Stomach (tissue), 9 donors: Measurements from ENCODE around the gene CISD3. TPM values are rescaled to one million over a fixed set of nuclear protein-coding genes. Genes with fewer than 3 reads are reported as not detected.
A peak's percentile ranks its signal among the peaks of the same experiment; 100 is the strongest.

Experiments used
- DNase-seq, 2 donors: peaks; one replicate each; pipeline versions ENCODE4 v3.0.0 to v3.0.0-alpha.2; 2013 to 2019
- H3K27ac ChIP-seq, 5 donors: fragments of 200-600 bp in 4 of 5; sonication (generic) in 4 of 5; one replicate each; pipeline ENCODE4 v1.5.1; 2013 to 2019; ENCODE audit warnings: mild to moderate bottlenecking in 1 of 5, moderate library complexity in 1 of 5
- H3K27me3 ChIP-seq, 3 donors: fragments of 200-600 bp; sonication (generic); one replicate each; pipeline ENCODE4 v1.5.1; 2017 to 2019; ENCODE audit warnings: mixed run types in 1 of 3
- H3K36me3 ChIP-seq, 4 donors: fragments of 200-600 bp; sonication (generic); 1 replicate in 3 of 4; 2 replicates in 1 of 4; pipeline ENCODE4 v1.5.1; 2016 to 2019
- H3K4me1 ChIP-seq, 4 donors: fragments of 200-600 bp; sonication (generic); one replicate each; pipeline ENCODE4 v1.5.1; 2016 to 2019
- H3K4me3 ChIP-seq, 4 donors: fragments of 200-600 bp; sonication (generic) in 3 of 4; one replicate each; pipeline ENCODE4 v1.5.1; 2016 to 2019; ENCODE audit warnings: mild to moderate bottlenecking in 1 of 4
- H3K9me3 ChIP-seq, 4 donors: fragments of 200-600 bp; sonication (generic); one replicate each; pipeline ENCODE4 v1.5.1; 2016 to 2019
- CTCF ChIP-seq, 7 experiments: fragments of 450-650 bp in 4 of 7; fragments of 200-600 bp in 3 of 7; sonication (generic) in 3 of 7; IDR thresholded peaks; one replicate each; pipeline ENCODE4 v1.5.1; 2016 to 2019; ENCODE audit warnings: antibody characterized with exemption in 7 of 7, control low read depth in 2 of 7, mild to moderate bottlenecking in 1 of 7
- EP300 ChIP-seq: sonication (generic); formaldehyde crosslinking; IDR thresholded peaks from one replicate; pipeline ENCODE4 v1.6.1; 2017; ENCODE audit warnings: antibody characterized with exemption
- POLR2A ChIP-seq, 4 donors: fragments of 450-650 bp; IDR thresholded peaks; one replicate each; pipeline ENCODE4 v1.6.1; 2016; ENCODE audit warnings: antibody characterized with exemption in 4 of 4, control low read depth in 2 of 4, mild to moderate bottlenecking in 1 of 4, moderate library complexity in 1 of 4
- POLR2AphosphoS5 ChIP-seq, 3 donors: sonication (generic); formaldehyde crosslinking; IDR thresholded peaks; one replicate each; pipeline ENCODE4 v1.6.1; 2016; ENCODE audit warnings: antibody characterized with exemption in 3 of 3
- WGBS, 5 donors: extraction: QIAGEN DNeasy Blood & Tissue Kit in 3 of 5; methylation state at CpG; one replicate each; pipeline versions ENCODE4 v1.1.5 to v1.1.7; 2013 to 2018; 5-methylcytosine and 5-hydroxymethylcytosine counted together
- intact Hi-C: fragments of 100-400 bp; cut with DNase I; formaldehyde crosslinking; loops from one replicate; pipeline ENCODE4 v1.15.1; 2023; ENCODE audit warnings: low total_unique reads
- polyA plus RNA-seq, 3 donors: library from polyadenylated mRNA; stranded (reverse); fragments of 200-250 nt; gene quantifications; one replicate each; pipeline ENCODE4 v1.2.3, GENCODE V29; 2013
- total RNA-seq, 5 donors: library from RNA; depleted of rRNA; stranded (reverse); fragments of >200 nt; gene quantifications; one replicate each; pipeline versions ENCODE4 v1.1.0 to v1.2.3, GENCODE V29; 2014 to 2016
- donor health status: healthy with polysubstance abuse.
- donor health status: Bipolar disorder and iron deficiency.
- donor health status: healthy.

The CISD3 gene
- total and polyA plus RNA-seq, 8 donors = 4.0 to 79.9 (median 33.7) TPM

- DNase-seq = no peak
- intact Hi-C loops = no loop called here
- Histone ChIP-seq H3K9me3 (no peaks in the 10 kb centered on the region), H3K4me1 (peaks cover 46 to 79% (median 63%) of the 10 kb centered on the region in 4 donors), H3K4me3 (no peak overlapping the region), H3K36me3 (peaks cover 18 to 32% (median 26%) of the 10 kb centered on the region in 4 donors), H3K27me3 (no peaks in the 10 kb centered on the region), H3K27ac (peak overlapping the region in 4 of 5 donors; percentile 34 to 97 (median 40))
- no peak for TF ChIP-seq EP300
- no peak for TF ChIP-seq POLR2A (IDR thresholded peaks at IDR 0.05)
- TF ChIP-seq POLR2AphosphoS5 (IDR thresholded peaks at IDR 0.05) = no peak
- 74 to 85% (median 81%) methylated on average over 5 of the region's 5 CpGs for WGBS, 5 donors
Observed at GRCh38 chr17:38727736-38728135, 2.4 kb upstream of the CISD3 start.

GRCh38 chr17:38728290-38728831, 1.8 kb upstream of the CISD3 start:
- Histone ChIP-seq H3K27me3 (no peaks in the 10 kb centered on the region), H3K27ac (peak overlapping the region in 4 of 5 donors; percentile 34 to 97 (median 63)), H3K9me3 (no peaks in the 10 kb centered on the region), H3K4me1 (peaks cover 52 to 85% (median 69%) of the 10 kb centered on the region in 4 donors), H3K4me3 (no peak overlapping the region), H3K36me3 (peaks cover 13 to 29% (median 26%) of the 10 kb centered on the region in 4 donors)
- TF ChIP-seq EP300 (no peak), POLR2AphosphoS5 (IDR thresholded peaks at IDR 0.05) (no peak), POLR2A (IDR thresholded peaks at IDR 0.05) (no peak), CTCF (IDR thresholded peaks at IDR 0.05) (no peak)
- DNase-seq = peak in 1 of 2 donors; percentile 70
- 65 to 71% (median 68%) methylated on average over 7 to 8 of the region's 8 CpGs for WGBS, 5 donors
- intact Hi-C loops = no loop called here

- Histone ChIP-seq H3K27me3 (no peaks in the 10 kb centered on the region), H3K27ac (peak overlapping the region; percentile 78 to 97 (median 90)), H3K36me3 (peaks cover 13 to 34% (median 29%) of the 10 kb centered on the region in 4 donors), H3K4me1 (peaks cover 54 to 89% (median 73%) of the 10 kb centered on the region in 4 donors), H3K4me3 (peak overlapping the region; percentile 83 to 85 (median 84)), H3K9me3 (no peaks in the 10 kb centered on the region)
- no peak for DNase-seq
- 22 to 25% (median 23%) methylated on average over 14 of the region's 14 CpGs for whole genome bisulfite sequencing, 5 donors
- TF ChIP-seq POLR2A (IDR thresholded peaks at IDR 0.05) = no peak
- no peak for TF ChIP-seq POLR2AphosphoS5 (IDR thresholded peaks at IDR 0.05)
- no peak for TF ChIP-seq EP300
- TF ChIP-seq CTCF (IDR thresholded peaks at IDR 0.05) = no peak
- intact Hi-C loops = no loop called here
Observed at GRCh38 chr17:38729368-38729885, 714 bp upstream of the CISD3 start.

- Histone ChIP-seq H3K9me3 (no peaks in the 10 kb centered on the region), H3K36me3 (peaks cover 6 to 24% (median 22%) of the 10 kb centered on the region in 4 donors), H3K27ac (peak overlapping the region; percentile 90 to 97 (median 92)), H3K4me1 (peaks cover 47 to 87% (median 72%) of the 10 kb centered on the region in 4 donors), H3K27me3 (no peaks in the 10 kb centered on the region), H3K4me3 (peak overlapping the region; percentile 83 to 85 (median 84))
- peak; percentile 88 to 95 for DNase-seq
- TF ChIP-seq POLR2AphosphoS5 (IDR thresholded peaks at IDR 0.05) (peak in 2 of 3 donors; percentile 68), POLR2A (IDR thresholded peaks at IDR 0.05) (no peak)
- WGBS, 5 donors = 4 to 15% (median 12%) methylated on average over 22 to 27 of the region's 27 CpGs
- intact Hi-C loops = no loop called here
Observed at GRCh38 chr17:38730526-38731379, 612 bp downstream of the CISD3 start.
